ENCODE results near the gene MOB3B.
"Not testable (repeated sequence)": the region's sequence is repeated elsewhere in the genome, so short reads cannot be mapped to it uniquely, and the experiment has no call there.

The MOB3B gene

GRCh38 chr9:27460226-27461023 lies 69.2 kb downstream of the MOB3B start:
- Histone ChIP-seq H3K27me3 (replicated peaks) (no peaks in the 10 kb centered on the region), H3K27ac (no peak overlapping the region), H3K4me3 (ENCODE audit: low read depth, low read length) (no peak overlapping the region), H3K36me3 (replicated peaks) (no peaks in the 10 kb centered on the region)
- in situ Hi-C loops (cut with HindIII; ENCODE audit: low pct_ligation_motif_present, low sequenced_read_pairs), result no loop called here
- peak; percentile 56 for DNase-seq
- TF ChIP-seq CTCF (IDR thresholded peaks at IDR 0.05; ENCODE audit: low read depth, low read length, missing control alignments), result no peak

GRCh38 chr9:27457445-27457844 lies 72.2 kb downstream of the MOB3B start:
- Histone ChIP-seq H3K36me3 (replicated peaks) (no peaks in the 10 kb centered on the region), H3K27ac (no peak overlapping the region), H3K27me3 (replicated peaks) (no peaks in the 10 kb centered on the region), H3K4me3 (ENCODE audit: low read depth, low read length) (no peak overlapping the region)
- in situ Hi-C loops (cut with HindIII; ENCODE audit: low pct_ligation_motif_present, low sequenced_read_pairs), result no loop called here
- DNase-seq, result no peak
- no peak for TF ChIP-seq CTCF (IDR thresholded peaks at IDR 0.05; ENCODE audit: low read depth, low read length, missing control alignments)

- no peak for DNase-seq
- no peaks in the 10 kb centered on the region for H3K27me3 ChIP-seq (replicated peaks)
- TF ChIP-seq CTCF (IDR thresholded peaks at IDR 0.05; ENCODE audit: low read depth, low read length, missing control alignments), result no peak
- no peaks in the 10 kb centered on the region for H3K36me3 ChIP-seq (replicated peaks)
- in situ Hi-C loops (cut with HindIII; ENCODE audit: low pct_ligation_motif_present, low sequenced_read_pairs), result no loop called here
- H3K27ac ChIP-seq, result no peak overlapping the region
- H3K4me3 ChIP-seq (ENCODE audit: low read depth, low read length), result no peak overlapping the region
Measured at GRCh38 chr9:27453860-27454553, 75.6 kb downstream of the MOB3B start.

- no peak overlapping the region for H3K27ac ChIP-seq
- no peaks in the 10 kb centered on the region for H3K36me3 ChIP-seq (replicated peaks)
- H3K4me3 ChIP-seq (ENCODE audit: low read depth, low read length), result no peak overlapping the region
- TF ChIP-seq CTCF (IDR thresholded peaks at IDR 0.05; ENCODE audit: low read depth, low read length, missing control alignments), result no peak
- in situ Hi-C loops (cut with HindIII; ENCODE audit: low pct_ligation_motif_present, low sequenced_read_pairs), result no loop called here
- H3K27me3 ChIP-seq (replicated peaks), result no peaks in the 10 kb centered on the region
- no peak for DNase-seq
Measured at GRCh38 chr9:27451207-27451797, 78.3 kb downstream of the MOB3B start.

GRCh38 chr9:27450752-27451151 lies 78.9 kb downstream of the MOB3B start:
- Histone ChIP-seq H3K4me3 (ENCODE audit: low read depth, low read length) (no peak overlapping the region), H3K36me3 (replicated peaks) (no peaks in the 10 kb centered on the region), H3K27me3 (replicated peaks) (no peaks in the 10 kb centered on the region), H3K27ac (no peak overlapping the region)
- DNase-seq, result no peak
- TF ChIP-seq CTCF (IDR thresholded peaks at IDR 0.05; ENCODE audit: low read depth, low read length, missing control alignments), result no peak
- in situ Hi-C loops (cut with HindIII; ENCODE audit: low pct_ligation_motif_present, low sequenced_read_pairs), result no loop called here

- H3K27ac ChIP-seq; H3K4me3 ChIP-seq (ENCODE audit: low read depth, low read length); in situ Hi-C loops (cut with HindIII; ENCODE audit: low pct_ligation_motif_present, low sequenced_read_pairs); H3K36me3 ChIP-seq (replicated peaks); H3K27me3 ChIP-seq (replicated peaks); DNase-seq: not testable (repeated sequence)
Measured at GRCh38 chr9:27448356-27448755, 81.3 kb downstream of the MOB3B start.

All from brain microvascular endothelial cell (primary cell).